ENCODE measurements around the gene BYSL.

- TF ChIP-seq TAF1 (IDR thresholded peaks at IDR 0.05; ENCODE audit: borderline replicate concordance, insufficient read depth, low read length): no peak
- no peak for TF ChIP-seq POLR2AphosphoS5 (IDR thresholded peaks at IDR 0.05; ENCODE audit: low read depth, low read length)
- TF ChIP-seq FOXP2 (optimal IDR thresholded peaks at IDR 0.05; ENCODE audit: borderline replicate concordance, extremely low read depth, extremely low read length, insufficient read depth): no peak
These were observed 26.4 kb downstream of the BYSL start for GRCh38 chr6:41947581-41948220.

All from PFSK-1 (cell line).